ENCODE results near the gene ANKRD10. TPM values are rescaled to one million over a fixed set of nuclear protein-coding genes. Genes with fewer than 3 reads are reported as not detected.

The ANKRD10 gene
- total and polyA plus RNA-seq, 2 experiments from 2014 or later = 250 to 277 TPM

DNA sequence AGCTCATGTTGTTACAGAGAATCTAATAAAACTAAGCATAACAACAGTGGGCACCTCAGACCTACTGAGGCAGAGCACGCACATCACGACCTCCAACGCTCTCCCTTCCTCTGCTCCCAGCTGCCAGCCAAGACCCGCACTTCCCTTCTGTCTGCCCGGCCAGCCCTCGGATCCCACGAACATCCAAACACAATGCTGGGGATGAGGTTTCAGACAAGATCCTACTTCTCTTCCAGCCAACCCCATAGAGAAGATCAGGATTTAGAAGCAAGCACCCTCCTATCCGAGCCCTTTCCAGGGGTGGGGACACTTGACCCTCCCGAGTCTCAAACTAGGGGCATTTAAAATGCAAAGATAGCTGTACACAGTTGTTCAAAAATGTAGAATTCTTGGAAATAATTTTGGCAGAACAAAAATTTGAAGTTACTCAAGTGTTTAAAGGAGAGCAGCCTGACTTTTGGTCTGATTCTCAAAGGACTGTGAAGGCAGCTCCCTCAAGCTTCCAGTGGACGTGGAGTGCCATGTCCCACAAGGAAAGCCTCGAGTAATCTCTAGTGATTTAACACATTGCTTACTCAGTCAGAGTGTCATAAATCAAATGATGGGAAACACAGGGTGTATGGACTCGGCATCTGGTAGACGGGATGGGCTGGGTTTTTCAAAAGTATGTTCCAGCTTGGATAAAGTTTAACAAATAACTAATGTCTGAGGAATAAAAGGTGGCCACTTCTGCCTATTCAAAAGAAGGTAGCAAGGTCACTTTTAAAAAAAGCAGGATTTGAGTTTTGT lies 32.8 kb downstream of the ANKRD10 start:
- Histone ChIP-seq H3K27me3 (ENCODE audit: insufficient read depth) (no peaks in the 10 kb centered on the region), H3K79me2 (replicated peaks; ENCODE audit: insufficient read depth) (no peaks in the 10 kb centered on the region), H4K20me1 (replicated peaks; ENCODE audit: insufficient read depth) (peaks cover 8% of the 10 kb centered on the region; the same call in 1 of the 2 replicates), H2AFZ (no peak overlapping the region), H3K4me2 (no peak overlapping the region), H3F3A (replicated peaks; ENCODE audit: low read depth) (0 out of 2 replicates have a peak, but pooled peaks cover 5% of the 10 kb centered on the region), H3K27ac (ENCODE audit: low read depth) (no peak overlapping the region; the same call in 1 of the 2 replicates), H3K36me3 (ENCODE audit: insufficient read depth) (no peaks in the 10 kb centered on the region), H3K9me2 (ENCODE audit: insufficient read depth) (no peaks in the 10 kb centered on the region), H3K4me1 (ENCODE audit: insufficient read depth) (peaks cover 19% of the 10 kb centered on the region), H3K4me3 (no peak overlapping the region)
- TF ChIP-seq EZH2 (IDR thresholded peaks at IDR 0.05; ENCODE audit: low read depth, unreplicated experiment) = no peak
- TF ChIP-seq, protein P1, sequence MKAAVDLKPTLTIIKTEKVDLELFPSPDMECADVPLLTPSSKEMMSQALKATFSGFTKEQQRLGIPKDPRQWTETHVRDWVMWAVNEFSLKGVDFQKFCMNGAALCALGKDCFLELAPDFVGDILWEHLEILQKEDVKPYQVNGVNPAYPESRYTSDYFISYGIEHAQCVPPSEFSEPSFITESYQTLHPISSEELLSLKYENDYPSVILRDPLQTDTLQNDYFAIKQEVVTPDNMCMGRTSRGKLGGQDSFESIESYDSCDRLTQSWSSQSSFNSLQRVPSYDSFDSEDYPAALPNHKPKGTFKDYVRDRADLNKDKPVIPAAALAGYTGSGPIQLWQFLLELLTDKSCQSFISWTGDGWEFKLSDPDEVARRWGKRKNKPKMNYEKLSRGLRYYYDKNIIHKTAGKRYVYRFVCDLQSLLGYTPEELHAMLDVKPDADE (IDR thresholded peaks at IDR 0.05) = no peak
- TF ChIP-seq, protein P2, sequence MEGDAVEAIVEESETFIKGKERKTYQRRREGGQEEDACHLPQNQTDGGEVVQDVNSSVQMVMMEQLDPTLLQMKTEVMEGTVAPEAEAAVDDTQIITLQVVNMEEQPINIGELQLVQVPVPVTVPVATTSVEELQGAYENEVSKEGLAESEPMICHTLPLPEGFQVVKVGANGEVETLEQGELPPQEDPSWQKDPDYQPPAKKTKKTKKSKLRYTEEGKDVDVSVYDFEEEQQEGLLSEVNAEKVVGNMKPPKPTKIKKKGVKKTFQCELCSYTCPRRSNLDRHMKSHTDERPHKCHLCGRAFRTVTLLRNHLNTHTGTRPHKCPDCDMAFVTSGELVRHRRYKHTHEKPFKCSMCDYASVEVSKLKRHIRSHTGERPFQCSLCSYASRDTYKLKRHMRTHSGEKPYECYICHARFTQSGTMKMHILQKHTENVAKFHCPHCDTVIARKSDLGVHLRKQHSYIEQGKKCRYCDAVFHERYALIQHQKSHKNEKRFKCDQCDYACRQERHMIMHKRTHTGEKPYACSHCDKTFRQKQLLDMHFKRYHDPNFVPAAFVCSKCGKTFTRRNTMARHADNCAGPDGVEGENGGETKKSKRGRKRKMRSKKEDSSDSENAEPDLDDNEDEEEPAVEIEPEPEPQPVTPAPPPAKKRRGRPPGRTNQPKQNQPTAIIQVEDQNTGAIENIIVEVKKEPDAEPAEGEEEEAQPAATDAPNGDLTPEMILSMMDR (conservative IDR thresholded peaks at IDR 0.05; ENCODE audit: low read depth in 2 of 2) = no peak
- TF ChIP-seq ZNF331 (CRISPR knock-in tag; IDR thresholded peaks at IDR 0.05; ENCODE audit: low read depth) = no peak
- TF ChIP-seq, protein P3, sequence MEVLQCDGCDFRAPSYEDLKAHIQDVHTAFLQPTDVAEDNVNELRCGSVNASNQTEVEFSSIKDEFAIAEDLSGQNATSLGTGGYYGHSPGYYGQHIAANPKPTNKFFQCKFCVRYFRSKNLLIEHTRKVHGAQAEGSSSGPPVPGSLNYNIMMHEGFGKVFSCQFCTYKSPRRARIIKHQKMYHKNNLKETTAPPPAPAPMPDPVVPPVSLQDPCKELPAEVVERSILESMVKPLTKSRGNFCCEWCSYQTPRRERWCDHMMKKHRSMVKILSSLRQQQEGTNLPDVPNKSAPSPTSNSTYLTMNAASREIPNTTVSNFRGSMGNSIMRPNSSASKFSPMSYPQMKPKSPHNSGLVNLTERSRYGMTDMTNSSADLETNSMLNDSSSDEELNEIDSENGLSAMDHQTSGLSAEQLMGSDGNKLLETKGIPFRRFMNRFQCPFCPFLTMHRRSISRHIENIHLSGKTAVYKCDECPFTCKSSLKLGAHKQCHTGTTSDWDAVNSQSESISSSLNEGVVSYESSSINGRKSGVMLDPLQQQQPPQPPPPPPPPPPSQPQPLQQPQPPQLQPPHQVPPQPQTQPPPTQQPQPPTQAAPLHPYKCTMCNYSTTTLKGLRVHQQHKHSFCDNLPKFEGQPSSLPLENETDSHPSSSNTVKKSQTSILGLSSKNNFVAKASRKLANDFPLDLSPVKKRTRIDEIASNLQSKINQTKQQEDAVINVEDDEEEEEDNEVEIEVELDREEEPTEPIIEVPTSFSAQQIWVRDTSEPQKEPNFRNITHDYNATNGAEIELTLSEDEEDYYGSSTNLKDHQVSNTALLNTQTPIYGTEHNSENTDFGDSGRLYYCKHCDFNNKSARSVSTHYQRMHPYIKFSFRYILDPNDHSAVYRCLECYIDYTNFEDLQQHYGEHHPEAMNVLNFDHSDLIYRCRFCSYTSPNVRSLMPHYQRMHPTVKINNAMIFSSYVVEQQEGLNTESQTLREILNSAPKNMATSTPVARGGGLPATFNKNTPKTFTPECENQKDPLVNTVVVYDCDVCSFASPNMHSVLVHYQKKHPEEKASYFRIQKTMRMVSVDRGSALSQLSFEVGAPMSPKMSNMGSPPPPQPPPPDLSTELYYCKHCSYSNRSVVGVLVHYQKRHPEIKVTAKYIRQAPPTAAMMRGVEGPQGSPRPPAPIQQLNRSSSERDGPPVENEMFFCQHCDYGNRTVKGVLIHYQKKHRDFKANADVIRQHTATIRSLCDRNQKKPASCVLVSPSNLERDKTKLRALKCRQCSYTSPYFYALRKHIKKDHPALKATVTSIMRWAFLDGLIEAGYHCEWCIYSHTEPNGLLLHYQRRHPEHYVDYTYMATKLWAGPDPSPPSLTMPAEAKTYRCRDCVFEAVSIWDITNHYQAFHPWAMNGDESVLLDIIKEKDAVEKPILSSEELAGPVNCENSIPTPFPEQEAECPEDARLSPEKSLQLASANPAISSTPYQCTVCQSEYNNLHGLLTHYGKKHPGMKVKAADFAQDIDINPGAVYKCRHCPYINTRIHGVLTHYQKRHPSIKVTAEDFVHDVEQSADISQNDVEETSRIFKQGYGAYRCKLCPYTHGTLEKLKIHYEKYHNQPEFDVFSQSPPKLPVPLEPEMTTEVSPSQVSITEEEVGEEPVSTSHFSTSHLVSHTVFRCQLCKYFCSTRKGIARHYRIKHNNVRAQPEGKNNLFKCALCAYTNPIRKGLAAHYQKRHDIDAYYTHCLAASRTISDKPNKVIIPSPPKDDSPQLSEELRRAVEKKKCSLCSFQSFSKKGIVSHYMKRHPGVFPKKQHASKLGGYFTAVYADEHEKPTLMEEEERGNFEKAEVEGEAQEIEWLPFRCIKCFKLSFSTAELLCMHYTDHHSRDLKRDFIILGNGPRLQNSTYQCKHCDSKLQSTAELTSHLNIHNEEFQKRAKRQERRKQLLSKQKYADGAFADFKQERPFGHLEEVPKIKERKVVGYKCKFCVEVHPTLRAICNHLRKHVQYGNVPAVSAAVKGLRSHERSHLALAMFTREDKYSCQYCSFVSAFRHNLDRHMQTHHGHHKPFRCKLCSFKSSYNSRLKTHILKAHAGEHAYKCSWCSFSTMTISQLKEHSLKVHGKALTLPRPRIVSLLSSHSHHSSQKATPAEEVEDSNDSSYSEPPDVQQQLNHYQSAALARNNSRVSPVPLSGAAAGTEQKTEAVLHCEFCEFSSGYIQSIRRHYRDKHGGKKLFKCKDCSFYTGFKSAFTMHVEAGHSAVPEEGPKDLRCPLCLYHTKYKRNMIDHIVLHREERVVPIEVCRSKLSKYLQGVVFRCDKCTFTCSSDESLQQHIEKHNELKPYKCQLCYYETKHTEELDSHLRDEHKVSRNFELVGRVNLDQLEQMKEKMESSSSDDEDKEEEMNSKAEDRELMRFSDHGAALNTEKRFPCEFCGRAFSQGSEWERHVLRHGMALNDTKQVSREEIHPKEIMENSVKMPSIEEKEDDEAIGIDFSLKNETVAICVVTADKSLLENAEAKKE (CRISPR knock-in tag; IDR thresholded peaks at IDR 0.05) = no peak
- DNase-seq (ENCODE audit: low spot score) (no peak), ATAC-seq (no peak)
- H3K27me3 Mint-ChIP-seq (ENCODE audit: insufficient read depth, low read depth, poor library complexity) = peaks cover 3% of the 10 kb centered on the region
- H3K4me1 Mint-ChIP-seq = peaks cover 26% of the 10 kb centered on the region
- H3K27ac Mint-ChIP-seq = no peak overlapping the region
- H3K4me3 Mint-ChIP-seq = no peak overlapping the region
- H3K9me3 Mint-ChIP-seq = no peaks in the 10 kb centered on the region; the same call in 2 of the 3 replicates
- peaks cover 3% of the 10 kb centered on the region; the same call in 1 of the 3 replicates for H3K36me3 Mint-ChIP-seq (ENCODE audit: low read depth)
